ENCODE results near the gene PKD1.

Gene PKD1

GRCh38 chr16:2045965-2046892 lies 89.5 kb downstream of the PKD1 start:
- DNase-seq (ENCODE audit: low spot score), result no peak

- DNase-seq (ENCODE audit: low spot score), result no peak
These were observed 91.2 kb downstream of the PKD1 start for GRCh38 chr16:2044541-2044940.

- no peak for DNase-seq (ENCODE audit: low spot score)
These were observed 91.8 kb downstream of the PKD1 start for GRCh38 chr16:2043667-2044451.

- DNase-seq (ENCODE audit: low spot score), result no peak
These were observed 92.6 kb downstream of the PKD1 start for GRCh38 chr16:2042986-2043666.

- DNase-seq (ENCODE audit: low spot score), result no peak
These were observed 93.3 kb downstream of the PKD1 start for GRCh38 chr16:2042171-2042985.

- no peak for DNase-seq (ENCODE audit: low spot score)
These were observed 94.7 kb downstream of the PKD1 start for GRCh38 chr16:2040787-2041522.

GRCh38 chr16:2040041-2040786 lies 95.5 kb downstream of the PKD1 start:
- DNase-seq (ENCODE audit: low spot score), result no peak

- DNase-seq (ENCODE audit: low spot score), result peak; percentile 89
These were observed 96.2 kb downstream of the PKD1 start for GRCh38 chr16:2039274-2040031.

All from AG08395 (cell line).